Globus pallidus (tissue), 1 donor: ENCODE results near the gene FES.
"Not testable (repeated sequence)": the region's sequence is repeated elsewhere in the genome, so short reads cannot be mapped to it uniquely, and the experiment has no call there.

Experiments
- DNase-seq: peaks from one replicate; pipeline ENCODE4 v3.0.0-alpha.2; 2015; ENCODE audit warnings: low spot score

Gene FES

DNA sequence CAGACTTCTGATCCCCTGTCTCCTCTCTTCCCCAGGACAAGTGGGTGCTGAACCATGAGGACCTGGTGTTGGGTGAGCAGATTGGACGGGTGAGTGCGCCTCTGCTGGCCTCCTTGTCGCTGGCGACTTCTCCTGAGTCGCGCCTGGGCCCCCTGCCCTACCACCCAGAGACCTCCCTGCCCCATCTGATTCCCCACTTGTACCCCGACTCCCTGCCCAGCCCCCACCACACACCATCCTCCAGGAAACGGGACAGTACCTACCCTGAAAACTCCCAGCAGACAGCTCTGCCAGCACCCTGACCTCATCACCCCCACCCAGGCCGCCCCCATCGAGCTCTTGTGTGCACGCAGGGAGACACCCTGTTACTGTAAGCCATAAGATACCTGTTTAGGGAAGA, 7.7 kb downstream of the FES start:
- no peak for DNase-seq

DNA sequence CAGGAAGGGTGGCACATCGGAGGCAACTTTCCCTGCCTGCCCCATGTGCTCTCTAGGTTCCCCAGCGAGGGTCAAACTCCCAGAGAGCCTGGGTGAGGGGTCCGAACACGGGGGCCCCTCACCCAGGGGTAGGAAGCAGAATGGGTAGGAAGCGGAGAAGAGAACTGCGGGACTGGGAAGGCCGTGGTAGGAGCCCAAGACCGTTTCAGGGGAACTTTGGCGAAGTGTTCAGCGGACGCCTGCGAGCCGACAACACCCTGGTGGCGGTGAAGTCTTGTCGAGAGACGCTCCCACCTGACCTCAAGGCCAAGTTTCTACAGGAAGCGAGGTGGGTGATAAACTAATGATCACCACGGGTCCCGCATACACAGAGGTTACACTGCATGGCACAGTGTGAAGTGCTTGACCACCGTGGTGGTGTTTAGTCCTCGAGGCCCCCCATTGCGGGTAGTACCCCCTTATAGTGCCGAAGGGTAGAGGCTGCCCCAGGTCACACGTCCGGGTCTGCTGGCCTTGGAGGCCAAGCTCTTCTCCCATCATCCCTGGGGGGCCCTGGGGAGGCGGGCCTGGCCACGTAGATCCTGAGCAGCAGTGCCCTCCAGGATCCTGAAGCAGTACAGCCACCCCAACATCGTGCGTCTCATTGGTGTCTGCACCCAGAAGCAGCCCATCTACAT, 8.3 kb downstream of the FES start:
- no peak for DNase-seq

DNA sequence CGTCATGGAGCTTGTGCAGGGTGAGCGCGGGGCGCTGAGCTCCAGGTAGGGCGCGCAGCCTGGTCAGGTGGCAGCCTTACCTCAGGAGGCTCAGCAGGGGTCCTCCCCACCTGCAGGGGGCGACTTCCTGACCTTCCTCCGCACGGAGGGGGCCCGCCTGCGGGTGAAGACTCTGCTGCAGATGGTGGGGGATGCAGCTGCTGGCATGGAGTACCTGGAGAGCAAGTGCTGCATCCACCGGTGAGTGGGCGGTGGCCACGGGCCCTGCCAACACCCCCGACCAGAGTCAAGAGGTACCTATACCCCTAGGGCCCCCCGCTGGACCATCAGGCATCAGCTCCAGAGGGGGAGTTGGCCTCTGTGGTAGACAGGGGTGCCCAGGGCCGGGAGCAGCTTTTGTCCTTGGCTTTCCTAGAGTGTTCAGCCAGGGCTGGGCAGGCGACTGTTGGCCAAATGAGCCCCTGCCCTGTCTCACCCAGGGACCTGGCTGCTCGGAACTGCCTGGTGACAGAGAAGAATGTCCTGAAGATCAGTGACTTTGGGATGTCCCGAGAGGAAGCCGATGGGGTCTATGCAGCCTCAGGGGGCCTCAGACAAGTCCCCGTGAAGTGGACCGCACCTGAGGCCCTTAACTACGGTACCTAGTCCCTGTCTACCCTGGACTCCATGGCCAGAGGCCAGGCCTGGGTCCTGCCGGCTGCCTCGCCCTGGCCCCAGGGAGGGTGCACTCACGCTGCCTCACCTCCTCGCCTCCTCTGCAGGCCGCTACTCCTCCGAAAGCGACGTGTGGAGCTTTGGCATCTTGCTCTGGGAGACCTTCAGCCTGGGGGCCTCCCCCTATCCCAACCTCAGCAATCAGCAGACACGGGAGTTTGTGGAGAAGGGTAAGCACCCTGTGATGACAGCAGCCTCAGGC, 9.1 kb downstream of the FES start:
- no peak for DNase-seq

DNA sequence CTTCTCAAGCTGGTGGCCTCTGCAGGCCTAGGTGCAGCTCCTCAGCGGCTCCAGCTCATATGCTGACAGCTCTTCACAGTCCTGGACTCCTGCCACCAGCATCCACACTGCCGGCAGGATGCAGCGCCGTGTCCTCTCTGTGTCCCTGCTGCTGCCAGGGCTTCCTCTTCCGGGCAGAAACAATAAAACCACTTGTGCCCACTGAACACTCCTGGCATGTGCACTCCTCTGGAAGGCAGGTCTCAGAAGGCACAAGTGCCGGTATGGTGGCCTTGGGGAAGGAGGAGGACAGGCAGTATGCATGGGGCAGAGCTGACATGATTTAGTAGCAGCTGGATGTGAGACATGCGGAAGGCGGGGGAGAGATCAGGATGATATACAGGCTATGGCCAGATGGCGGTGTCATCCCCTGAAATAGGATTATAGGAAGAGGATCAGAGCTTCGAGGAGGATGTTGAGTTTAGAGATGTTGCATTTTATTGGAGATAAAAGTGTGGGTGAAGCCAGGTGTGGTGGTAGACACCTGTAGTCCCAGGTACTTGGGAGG, 11.3 kb downstream of the FES start:
- peak; percentile 85 for DNase-seq

DNA sequence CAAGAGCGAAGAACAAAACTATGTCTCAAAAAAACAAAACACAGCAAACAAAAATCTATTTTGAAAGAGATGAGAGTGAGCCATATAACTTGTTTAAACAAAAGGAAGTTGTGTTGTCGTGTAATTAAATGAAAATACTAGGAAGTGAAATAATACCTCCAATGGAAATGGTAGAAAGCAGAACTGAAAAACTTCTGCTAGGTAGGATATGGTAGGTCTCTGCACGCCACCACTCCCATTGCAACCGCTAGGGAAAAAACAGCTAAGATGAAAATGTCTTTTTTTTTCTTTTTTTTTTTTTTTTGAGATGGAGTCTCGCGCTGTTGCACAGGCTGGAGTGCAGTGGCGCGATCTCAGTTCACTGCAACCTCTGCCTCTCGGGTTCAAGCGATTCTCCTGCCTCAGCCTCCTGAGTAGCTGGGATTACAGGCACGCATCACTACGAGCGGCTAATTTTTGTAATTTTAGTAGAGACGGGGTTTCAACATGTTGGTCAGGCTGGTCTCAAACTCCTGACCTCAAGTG, 12.9 kb downstream of the FES start:
- not testable (repeated sequence) for DNase-seq

DNA sequence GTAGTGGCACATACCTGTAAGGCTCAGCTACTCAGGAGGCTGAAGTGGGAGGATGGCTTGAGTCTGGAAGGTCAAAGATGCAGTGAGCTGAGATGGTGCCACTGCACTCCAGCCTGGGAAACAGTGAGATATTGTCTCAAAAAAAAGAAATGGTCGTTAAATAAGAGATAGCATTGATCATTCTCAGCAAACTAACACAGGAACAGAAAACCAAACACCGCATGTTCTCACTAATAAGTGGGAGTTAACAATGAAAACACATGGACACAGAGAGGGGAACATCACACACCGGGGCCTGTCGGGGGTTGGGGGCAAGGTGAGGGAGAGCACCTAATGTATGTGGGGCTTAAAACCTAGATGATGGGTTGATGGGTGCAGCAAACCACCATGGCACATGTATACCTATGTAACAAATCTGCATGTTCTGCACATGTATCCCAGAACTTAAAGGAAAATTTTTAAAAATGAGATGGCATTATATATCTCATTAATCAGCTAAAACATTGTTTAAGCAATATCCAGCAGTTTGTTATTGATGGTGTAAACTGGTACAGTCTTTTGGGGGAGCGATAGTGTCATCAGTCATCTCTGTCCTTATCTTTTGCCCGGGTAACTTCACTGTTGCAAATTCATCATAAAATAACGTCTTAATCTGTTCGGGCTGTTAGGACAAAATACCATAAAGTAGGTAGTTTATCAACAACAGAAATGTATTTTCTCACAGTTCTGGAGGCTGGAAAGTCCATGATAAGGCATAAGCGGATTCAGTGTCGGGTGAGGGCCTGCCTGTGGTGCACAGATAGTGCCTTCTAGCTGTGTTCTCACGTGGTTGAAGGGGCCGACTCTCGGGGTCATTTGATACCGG, 17.1 kb downstream of the FES start:
- peak; percentile 63 for DNase-seq

DNA sequence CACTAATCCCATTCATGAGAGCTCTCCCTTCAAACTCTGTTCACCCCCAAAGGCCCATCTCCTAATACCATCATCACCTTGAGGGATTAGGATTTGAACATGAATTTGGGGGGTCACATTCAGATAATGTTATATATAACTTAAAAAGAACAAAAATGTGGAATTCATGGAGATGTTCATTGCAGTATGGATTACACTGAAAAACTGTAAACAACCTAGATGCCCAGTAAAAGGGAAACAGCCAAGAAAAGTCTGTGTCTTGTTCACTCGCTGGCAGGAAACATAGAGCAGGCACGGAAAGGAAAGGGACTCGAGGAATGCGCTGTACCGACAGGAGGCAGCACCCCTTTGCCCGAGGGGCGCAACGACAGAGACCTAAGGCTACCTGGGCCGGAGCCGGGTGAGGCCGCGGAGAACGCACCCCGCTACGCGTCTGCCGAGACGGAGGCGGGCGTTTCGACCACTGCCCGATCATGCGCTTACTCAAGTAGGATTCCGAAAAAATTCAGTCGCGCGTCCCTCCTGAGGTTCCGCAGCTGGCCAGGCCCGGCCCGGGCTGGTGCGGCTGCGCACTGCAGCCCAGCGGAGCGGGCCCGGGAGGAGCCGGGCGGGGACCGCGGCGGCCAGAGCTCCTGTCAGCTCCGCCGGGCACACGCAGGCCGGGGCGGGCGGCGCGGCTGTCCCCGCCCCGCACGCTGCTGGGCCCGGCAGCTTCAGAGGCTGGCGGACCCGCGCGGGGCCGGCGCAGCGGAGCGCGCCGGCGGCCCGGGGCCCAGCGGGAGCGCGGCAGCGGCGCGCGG, 17.9 kb downstream of the FES start:
- peak; percentile 82 for DNase-seq

DNA sequence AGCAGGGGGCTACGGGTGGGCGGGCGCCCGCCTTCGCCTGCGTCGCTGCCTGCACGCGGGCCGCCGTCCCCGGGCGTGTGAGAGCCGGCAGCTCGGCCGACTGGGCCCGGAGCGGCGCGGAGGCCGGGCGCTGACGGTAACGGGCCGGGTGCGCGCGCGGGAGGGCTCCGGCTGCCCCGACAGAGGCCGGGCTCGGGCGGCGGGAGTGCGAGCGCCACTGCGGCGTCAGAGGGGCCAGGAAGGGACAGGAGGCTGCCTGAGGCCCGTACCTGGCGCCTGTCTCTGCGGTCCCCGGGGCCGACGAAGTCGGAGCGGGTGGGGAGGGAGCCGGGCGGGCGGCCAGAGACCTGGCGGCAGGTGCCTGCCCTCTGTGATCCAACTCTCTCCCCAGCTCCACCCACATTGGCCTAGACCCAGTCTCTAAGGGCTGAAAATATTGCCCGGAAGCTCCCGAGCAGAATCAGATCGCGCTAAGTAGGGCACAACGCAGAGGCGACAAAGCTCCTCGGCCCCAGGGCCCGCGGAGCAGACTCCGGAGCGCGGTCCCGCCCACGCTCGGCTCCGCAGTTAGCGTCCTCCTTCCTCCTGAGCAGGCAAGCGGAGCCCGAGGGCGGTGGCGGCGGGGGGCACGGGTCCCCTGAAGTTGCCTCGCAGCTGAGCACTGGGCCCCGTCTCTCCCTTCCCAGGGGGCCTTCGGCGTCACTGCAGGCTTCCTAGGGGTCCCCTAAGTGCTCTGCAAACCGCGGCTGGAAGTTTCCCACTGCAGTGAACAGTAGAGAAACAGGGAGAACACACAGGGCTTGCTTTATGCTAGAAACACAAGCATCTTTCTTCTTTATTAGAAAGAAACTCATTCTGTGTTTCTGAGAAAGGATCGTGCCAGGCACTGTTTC, 18.8 kb downstream of the FES start, which contains the start of gene MAN2A2:
Gene MAN2A2, plus strand, starts transcription at position 463 of the 893 bp plus-strand sequence. CDS start 906 bp downstream, outside the sequence.
- DNase-seq, result peak; percentile 88

DNA sequence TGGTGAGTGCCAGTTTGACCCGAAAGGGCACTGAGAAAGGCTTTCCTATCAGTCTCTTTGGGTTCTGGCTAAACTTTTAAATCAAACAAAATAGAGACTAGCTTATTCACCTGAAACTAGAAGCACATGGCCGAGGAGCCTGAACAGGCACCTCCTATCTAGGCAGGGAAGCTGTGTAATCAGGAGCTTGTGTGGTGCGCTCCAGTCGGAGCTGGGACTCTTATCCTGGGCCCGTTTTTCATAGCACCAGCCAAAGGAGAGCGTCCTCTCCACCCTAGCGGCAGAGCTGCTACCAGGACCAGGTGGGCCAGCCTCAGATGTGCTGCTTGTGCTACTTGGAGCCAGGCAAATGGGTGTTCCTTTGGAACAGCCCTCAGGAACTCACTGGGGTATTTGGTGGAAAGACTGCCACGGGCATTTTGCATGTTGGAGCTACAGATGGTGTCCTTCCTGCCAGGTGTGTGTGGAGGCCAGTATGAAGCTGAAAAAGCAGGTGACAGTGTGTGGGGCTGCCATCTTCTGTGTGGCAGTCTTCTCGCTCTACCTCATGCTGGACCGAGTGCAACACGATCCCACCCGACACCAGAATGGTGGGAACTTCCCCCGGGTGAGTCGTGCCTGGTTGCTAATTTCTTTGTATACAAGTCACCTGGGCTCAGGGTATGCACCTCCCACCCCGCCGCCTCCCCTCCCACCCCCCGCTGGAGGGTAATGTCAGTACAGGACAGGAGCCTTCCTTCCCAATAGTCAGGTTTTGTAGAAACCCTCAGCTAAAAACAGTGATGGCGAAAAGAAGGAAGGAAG, 19.6 kb downstream of the FES start:
- DNase-seq, result no peak

DNA sequence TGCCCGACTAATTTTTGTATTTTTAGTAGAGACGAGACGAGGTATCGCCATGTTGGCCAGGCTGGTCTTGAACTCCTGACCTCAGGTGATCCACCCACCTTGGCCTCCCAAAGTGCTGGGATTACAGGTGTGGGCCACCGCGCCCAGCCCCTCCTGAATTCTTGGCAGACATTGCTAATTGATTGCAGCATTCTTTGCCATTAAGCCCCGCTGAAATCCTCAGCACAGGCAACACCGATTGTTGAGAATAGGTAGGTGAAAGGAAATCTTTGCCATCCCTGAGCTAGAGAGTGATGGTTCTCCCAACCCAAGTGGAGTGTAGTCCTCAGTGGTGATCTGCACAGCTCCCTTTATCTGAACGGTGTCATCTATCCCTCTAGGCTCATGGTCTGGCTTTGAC, 20.4 kb downstream of the FES start:
- DNase-seq, result no peak

DNA sequence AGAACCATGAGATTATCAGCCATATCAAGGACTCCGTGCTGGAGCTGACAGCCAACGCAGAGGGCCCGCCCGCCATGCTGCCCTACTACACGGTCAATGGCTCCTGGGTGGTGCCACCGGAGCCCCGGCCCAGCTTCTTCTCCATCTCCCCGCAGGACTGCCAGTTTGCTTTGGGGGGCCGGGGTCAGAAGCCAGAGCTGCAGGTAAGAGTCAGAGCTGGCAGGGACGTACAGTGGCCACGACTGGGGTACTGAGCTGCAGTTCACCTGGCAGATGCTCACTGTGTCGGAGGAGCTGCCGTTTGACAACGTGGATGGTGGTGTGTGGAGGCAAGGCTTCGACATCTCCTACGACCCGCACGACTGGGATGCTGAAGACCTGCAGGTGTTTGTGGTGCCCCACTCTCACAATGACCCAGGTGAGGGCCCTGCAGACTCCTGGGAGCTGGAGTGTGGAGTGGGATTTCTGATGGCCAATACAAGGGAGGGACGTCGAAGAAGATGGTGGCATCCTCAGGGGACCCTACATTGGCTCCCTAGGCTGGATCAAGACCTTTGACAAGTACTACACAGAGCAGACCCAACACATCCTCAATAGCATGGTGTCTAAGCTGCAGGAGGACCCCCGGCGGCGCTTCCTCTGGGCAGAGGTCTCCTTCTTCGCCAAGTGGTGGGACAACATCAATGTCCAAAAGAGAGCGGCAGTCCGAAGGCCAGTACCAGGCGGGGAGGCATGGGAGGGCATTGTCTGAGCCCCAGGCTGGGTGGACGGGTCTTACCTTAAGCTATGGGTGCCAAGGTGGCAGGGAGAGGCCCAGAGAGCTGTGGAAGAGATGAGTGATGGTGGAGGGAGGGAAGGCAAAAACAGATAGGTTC, 21.2 kb downstream of the FES start:
- no peak for DNase-seq

DNA sequence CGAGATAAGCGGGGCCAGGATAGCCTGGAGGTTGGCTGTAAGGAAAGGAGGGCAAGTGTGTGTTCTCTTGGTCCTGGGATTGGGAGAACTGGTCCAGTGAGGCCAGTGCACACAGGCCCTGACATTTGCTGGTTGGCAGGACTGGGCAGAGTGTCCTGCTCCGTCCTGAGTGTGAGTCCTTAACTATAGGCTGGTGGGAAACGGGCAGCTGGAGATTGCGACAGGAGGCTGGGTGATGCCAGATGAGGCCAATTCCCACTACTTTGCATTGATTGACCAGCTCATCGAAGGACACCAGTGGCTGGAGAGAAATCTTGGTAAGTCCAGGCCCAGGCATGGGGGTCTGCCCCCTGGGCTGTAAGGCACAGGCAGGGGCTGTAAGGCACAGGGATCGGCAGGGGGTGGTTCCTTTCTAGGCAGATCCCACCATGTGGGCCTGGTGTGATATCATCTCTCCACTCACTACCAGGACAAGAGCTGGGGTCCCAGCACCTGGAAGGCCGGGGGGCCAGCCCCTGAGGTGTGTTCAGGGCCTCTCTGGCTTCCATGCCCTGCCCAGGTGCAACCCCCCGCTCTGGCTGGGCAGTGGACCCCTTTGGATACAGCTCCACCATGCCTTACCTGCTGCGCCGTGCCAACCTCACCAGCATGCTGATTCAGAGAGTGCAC, 22.0 kb downstream of the FES start:
- no peak for DNase-seq

DNA sequence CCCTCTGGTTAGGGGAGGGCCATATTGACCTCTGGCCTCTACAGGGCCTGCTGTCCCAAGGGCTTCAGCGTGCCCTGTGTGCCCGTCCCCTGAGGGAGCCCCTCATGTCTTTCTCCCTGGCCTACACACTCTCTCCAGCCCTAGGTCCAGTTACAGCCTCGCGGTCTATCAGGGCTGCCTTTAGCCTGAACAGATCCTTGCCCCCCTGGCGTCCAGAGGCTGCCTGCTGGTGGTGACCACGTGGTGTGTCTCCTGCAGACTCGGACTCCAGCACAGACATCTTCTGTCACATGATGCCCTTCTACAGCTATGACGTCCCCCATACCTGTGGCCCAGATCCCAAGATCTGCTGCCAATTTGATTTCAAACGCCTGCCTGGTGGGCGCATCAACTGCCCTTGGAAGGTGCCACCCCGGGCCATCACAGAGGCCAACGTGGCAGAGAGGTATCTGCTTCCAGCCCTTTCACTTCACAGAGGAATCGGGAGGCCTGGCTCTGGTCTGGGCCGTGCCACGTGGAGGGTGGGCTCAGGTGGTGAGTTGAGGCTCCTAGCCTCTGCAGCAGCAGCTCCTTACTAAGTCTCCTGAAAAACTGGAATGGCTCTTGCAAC, 22.9 kb downstream of the FES start:
- DNase-seq, result no peak

DNA sequence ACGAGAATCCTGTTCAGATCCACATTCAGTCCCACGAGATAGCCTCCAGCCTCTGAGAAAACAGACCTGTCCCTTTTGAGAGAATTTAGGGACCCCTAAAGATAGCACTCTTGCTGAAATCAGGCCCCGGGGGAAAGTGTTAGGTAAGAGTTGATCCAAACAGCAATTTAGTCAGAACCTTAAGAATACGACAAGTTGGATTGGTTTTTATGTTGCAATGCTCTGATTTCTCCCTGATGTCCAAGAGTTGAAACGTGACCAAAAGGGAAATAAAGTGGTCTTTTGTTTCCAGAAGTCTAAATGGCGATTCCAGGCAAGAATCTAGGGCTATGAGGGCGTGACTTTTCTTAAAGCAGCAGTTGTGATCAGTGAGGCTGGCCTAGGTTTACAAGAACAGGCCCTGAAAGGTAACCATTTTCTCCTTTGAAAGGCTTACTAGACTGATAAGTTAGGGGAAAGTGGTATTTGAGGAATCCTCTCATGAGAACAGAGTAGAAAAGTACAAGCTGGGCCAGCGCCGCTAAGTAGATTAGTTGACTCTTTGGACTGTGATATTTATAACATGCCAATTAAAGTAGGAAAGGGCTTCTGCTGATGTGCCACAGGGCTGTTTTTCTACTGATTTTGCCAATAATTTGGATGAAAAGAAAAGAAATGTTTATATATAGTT, 23.7 kb downstream of the FES start:
- peak; percentile 65 for DNase-seq

DNA sequence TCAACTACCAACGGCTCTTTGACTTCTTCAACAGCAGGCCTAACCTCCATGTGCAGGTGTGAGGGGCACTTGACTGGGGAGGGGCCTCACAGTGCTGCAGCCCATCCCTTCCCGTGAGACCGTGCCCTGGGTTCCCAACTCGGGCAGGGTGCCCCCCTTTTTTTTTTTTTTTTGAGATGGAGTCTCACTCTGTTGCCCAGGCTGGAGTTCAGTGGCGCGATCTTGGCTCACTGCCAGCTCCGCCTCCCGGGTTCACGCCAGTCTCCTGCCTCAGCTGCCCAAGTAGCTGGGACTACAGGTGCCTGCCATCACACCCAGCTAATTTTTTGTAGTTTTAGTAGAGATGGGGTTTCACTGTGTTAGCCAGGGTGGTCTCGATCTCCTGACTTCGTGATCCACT, 25.1 kb downstream of the FES start:
- not testable (repeated sequence) for DNase-seq

DNA sequence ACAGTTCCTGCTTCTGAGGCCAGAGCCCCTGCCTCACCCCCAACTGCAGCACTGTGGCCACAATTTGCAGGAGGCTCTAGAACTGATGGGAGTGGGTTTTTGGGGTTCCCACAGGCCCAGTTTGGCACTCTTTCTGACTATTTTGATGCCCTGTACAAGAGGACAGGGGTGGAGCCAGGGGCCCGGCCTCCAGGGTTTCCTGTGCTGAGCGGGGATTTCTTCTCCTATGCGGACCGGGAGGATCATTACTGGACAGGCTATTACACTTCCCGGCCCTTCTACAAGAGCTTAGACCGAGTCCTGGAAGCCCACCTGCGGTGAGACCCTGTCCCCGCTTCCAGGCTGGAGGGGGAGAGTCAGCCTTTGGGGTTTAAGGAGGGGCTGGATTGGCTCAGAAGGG, 25.7 kb downstream of the FES start:
- no peak for DNase-seq
